ENCODE data around the gene CFAP57. TPM values are rescaled to one million over a fixed set of nuclear protein-coding genes. Genes with fewer than 3 reads are reported as not detected.

The CFAP57 gene
- total RNA-seq, 1 experiment from 2014 or later = 1.7 TPM

DNA sequence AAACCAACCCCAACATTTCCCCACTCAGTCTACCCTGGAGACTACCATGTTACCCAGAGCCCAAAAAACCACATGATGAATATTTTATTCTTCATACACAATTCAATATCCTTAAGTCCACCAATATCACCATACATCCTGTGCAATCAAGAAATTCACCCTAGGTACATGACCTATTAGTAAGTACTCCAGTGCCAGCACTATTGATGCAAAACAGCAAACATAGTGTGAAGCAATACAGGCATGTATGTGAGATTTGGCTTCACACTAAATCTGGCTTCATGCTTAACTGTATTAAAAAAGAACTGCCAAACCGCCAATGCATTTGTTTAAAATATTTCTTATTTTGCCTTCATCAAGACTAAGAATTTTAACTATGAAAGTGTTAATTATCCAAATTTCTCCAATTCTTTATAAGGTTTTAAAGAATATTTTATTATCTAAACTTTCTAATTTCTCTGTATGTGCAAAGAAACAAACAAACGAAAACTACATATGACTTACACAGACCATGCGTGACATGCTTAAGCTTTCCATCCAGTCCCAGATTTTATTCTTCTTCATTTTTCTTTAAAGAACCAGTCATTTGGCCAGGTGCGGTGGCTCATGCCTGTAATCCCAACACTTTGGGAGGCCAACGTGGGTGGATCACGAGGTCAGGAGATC lies 75.3 kb downstream of the CFAP57 start:
- H3K4me3 ChIP-seq = no peak overlapping the region
- H2AFZ ChIP-seq = no peak overlapping the region
- ChIA-PET CTCF (no interaction called here), POLR2A (ENCODE audit: unreplicated experiment) (no interaction called here)
- no TSS peak for BruUV-seq (replicated peaks)
- no peaks in the 10 kb centered on the region for H3K27me3 ChIP-seq (ENCODE audit: insufficient read depth, low read depth)
- H3K27ac ChIP-seq = no peak overlapping the region
- TF ChIP-seq EZH2 (IDR thresholded peaks at IDR 0.05; ENCODE audit: low read depth) = no peak
- TF ChIP-seq, protein P1, sequence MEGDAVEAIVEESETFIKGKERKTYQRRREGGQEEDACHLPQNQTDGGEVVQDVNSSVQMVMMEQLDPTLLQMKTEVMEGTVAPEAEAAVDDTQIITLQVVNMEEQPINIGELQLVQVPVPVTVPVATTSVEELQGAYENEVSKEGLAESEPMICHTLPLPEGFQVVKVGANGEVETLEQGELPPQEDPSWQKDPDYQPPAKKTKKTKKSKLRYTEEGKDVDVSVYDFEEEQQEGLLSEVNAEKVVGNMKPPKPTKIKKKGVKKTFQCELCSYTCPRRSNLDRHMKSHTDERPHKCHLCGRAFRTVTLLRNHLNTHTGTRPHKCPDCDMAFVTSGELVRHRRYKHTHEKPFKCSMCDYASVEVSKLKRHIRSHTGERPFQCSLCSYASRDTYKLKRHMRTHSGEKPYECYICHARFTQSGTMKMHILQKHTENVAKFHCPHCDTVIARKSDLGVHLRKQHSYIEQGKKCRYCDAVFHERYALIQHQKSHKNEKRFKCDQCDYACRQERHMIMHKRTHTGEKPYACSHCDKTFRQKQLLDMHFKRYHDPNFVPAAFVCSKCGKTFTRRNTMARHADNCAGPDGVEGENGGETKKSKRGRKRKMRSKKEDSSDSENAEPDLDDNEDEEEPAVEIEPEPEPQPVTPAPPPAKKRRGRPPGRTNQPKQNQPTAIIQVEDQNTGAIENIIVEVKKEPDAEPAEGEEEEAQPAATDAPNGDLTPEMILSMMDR (conservative IDR thresholded peaks at IDR 0.05) = no peak
- no peaks in the 10 kb centered on the region; the same call in 1 of the 2 replicates for H3K9me2 ChIP-seq (ENCODE audit: insufficient read depth)
- no peaks in the 10 kb centered on the region for H3K79me2 ChIP-seq (ENCODE audit: low read depth)
- H3K9me3 ChIP-seq (ENCODE audit: insufficient read depth, low read depth) = peaks cover 14% of the 10 kb centered on the region; the same call in 1 of the 2 replicates
- no peak overlapping the region for H3K4me2 ChIP-seq
- H3K36me3 ChIP-seq (ENCODE audit: low read depth) = no peaks in the 10 kb centered on the region
- H4K20me1 ChIP-seq (ENCODE audit: insufficient read depth) = no peaks in the 10 kb centered on the region
- H3K4me1 ChIP-seq (replicated peaks; ENCODE audit: insufficient read depth) = no peaks in the 10 kb centered on the region
- H3F3A ChIP-seq (ENCODE audit: insufficient read depth, low read depth) = no peaks in the 10 kb centered on the region
- intact Hi-C loops (cut with micrococcal nuclease; ENCODE audit: unreplicated experiment) = no loop called here
- no peak for DNase-seq

- Histone ChIP-seq H3K27me3 (ENCODE audit: insufficient read depth, low read depth) (no peaks in the 10 kb centered on the region), H3K79me2 (ENCODE audit: low read depth) (no peaks in the 10 kb centered on the region), H3K9me2 (ENCODE audit: insufficient read depth) (no peaks in the 10 kb centered on the region), H3K4me2 (no peak overlapping the region), H3K4me3 (no peak overlapping the region), H3K4me1 (replicated peaks; ENCODE audit: insufficient read depth) (no peaks in the 10 kb centered on the region), H3F3A (ENCODE audit: insufficient read depth, low read depth) (no peaks in the 10 kb centered on the region), H4K20me1 (ENCODE audit: insufficient read depth) (no peaks in the 10 kb centered on the region), H3K27ac (no peak overlapping the region), H2AFZ (no peak overlapping the region), H3K36me3 (ENCODE audit: low read depth) (no peaks in the 10 kb centered on the region), H3K9me3 (ENCODE audit: insufficient read depth, low read depth) (peaks cover 14% of the 10 kb centered on the region; the same call in 1 of the 2 replicates)
- no TSS peak for BruUV-seq (replicated peaks)
- DNase-seq = no peak
- ChIA-PET CTCF (interaction anchor here (0.6 kb wide), 1 partner anchor 682 kb away, joined by 9 read pairs; no protein-coding TSS in a partner anchor), POLR2A (ENCODE audit: unreplicated experiment) (no interaction called here)
- intact Hi-C loops (cut with micrococcal nuclease; ENCODE audit: unreplicated experiment) = no loop called here
- TF ChIP-seq, protein P1 (conservative IDR thresholded peaks at IDR 0.05) = no peak
- TF ChIP-seq EZH2 (IDR thresholded peaks at IDR 0.05; ENCODE audit: low read depth) = no peak
These were observed 78.2 kb downstream of the CFAP57 start for GRCh38 chr1:43250351-43250761.

DNA sequence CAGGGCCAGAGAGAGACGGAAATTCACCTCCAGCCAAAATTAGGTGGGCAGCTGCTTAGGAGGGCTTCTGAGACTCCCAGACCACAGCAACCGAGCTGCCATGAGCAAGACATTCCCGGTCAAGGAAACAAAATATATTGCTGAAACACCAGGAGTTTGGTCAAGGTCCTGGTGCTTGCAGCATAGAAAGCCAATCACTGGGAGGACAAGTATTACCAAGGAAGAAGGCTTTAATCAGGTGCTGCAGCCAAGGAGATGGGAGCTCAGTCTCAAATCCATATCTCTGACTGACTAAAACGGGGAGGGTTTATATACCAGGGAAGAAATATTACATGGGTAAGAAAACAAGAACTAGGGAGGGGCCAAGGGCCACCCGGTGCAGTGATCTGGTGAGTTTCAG lies 78.9 kb downstream of the CFAP57 start:
- CTCF ChIA-PET = interaction anchor here (0.6 kb wide), 1 partner anchor 683 kb away, joined by 9 read pairs; no protein-coding TSS in a partner anchor
- intact Hi-C loops (cut with micrococcal nuclease; ENCODE audit: unreplicated experiment) = no loop called here
- POLR2A ChIA-PET (ENCODE audit: unreplicated experiment) = no interaction called here
- H3K36me3 ChIP-seq (ENCODE audit: low read depth) = no peaks in the 10 kb centered on the region
- H3K79me2 ChIP-seq (ENCODE audit: low read depth) = no peaks in the 10 kb centered on the region
- no TSS peak for BruUV-seq (replicated peaks)
- no peaks in the 10 kb centered on the region for H3K27me3 ChIP-seq (ENCODE audit: insufficient read depth, low read depth)
- H3K9me2 ChIP-seq (ENCODE audit: insufficient read depth) = no peaks in the 10 kb centered on the region
- H3F3A ChIP-seq (ENCODE audit: insufficient read depth, low read depth) = no peaks in the 10 kb centered on the region; the same call in 1 of the 2 replicates
- H3K4me2 ChIP-seq = no peak overlapping the region
- no peak for TF ChIP-seq EZH2 (IDR thresholded peaks at IDR 0.05; ENCODE audit: low read depth)
- TF ChIP-seq, protein P1 (conservative IDR thresholded peaks at IDR 0.05) = no peak
- H3K27ac ChIP-seq = no peak overlapping the region
- DNase-seq = no peak
- H4K20me1 ChIP-seq (ENCODE audit: insufficient read depth) = no peaks in the 10 kb centered on the region
- H3K4me3 ChIP-seq = no peak overlapping the region
- H3K4me1 ChIP-seq (replicated peaks; ENCODE audit: insufficient read depth) = peaks cover 1% of the 10 kb centered on the region
- no peak overlapping the region for H2AFZ ChIP-seq
- peaks cover 14% of the 10 kb centered on the region; the same call in 1 of the 2 replicates for H3K9me3 ChIP-seq (ENCODE audit: insufficient read depth, low read depth)
